Measurements from ENCODE around the gene ARID1B.

Gene ARID1B

DNA sequence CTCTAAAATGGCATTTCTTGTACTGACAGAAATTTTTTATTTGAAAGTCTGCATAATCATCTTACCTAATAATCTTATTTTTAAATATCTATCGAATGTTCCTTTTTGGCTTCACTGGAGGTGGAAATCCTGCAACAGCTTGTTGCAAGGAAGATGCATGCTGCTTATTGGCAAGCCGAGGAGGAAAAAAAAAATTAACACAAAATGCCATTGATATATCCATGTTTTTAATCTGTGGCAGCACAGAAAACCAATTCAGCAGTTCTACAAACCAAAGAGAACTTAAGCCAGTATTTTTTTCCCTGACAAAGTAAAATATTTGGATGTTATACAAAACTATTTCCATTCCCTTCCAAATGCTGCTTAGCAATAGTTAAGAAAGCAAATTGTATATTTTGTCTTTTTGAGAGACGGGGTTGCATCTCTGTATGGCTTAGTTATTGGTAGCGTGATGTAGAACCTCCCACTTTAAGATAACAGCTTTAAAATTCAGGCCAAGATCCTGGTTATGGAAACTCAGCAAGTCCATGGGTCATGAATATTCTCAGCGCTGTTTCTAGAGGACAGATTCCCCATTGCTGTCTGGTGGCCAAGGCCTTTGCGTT is 314.8 kb downstream of the ARID1B start:
- in situ Hi-C loops (cut with MboI; ENCODE audit: low pct_unique_long_range_greater_than_20kb, low sequenced_read_pairs): no loop called here
- DNase-seq: no peak

DNA sequence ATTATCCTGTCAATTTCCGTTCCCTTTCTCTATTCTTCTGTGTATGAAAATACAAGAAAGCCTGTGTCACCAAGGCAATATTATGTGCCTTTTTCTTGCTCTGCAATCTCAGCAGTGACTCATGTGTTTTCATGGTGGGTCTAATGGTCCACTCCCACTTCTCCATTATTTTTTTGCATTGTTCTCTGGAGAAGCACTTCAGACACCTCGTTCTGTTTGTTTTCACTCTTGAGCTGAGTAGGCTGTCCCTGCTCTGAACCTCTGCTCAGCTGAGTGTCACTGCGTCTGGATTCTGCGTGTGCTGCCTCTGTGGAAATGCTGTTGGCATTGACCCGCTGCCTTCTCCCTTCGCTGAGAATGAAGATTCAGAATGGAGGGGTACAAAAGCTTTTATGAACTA is 315.6 kb downstream of the ARID1B start:
- DNase-seq: no peak
- in situ Hi-C loops (cut with MboI; ENCODE audit: low pct_unique_long_range_greater_than_20kb, low sequenced_read_pairs): no loop called here

DNA sequence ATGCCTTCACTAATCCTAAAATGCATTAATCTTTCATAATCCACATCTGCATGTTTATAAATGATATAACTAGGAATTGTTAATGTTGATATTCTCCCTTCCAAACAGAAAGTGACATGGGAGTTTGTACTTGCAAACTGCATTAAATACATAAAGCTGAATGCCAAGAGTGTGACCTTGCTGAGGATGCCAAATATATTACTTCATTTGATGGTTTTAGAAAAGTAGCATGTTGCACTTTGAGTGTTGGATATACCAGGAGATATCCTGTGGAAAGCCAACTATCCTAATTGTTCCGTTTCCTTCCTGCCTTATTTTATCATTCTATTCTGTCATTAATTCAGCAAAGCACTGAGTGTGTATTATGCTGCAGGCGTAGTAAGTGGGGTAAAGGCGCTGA is 316.4 kb downstream of the ARID1B start:
- in situ Hi-C loops (cut with MboI; ENCODE audit: low pct_unique_long_range_greater_than_20kb, low sequenced_read_pairs): no loop called here

DNA sequence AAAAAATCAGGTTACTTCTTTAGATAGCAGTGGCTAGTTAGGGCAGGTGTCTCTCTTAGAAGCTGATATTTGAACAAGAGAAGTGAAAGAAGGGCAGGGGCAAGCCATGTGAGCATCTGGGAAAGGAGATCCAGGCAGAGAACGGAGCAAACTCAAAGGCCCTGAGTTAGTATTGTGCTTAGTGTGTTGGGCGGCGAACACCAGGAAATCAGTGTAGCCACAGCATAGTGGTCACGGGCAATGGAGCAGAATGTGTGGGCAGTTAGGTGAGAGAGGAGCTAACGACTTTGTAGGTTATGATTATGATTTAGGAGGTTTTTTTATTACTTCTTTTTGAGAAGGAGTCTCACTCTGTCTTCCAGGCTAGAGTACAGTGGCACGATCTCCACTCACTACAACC is 316.9 kb downstream of the ARID1B start:
- in situ Hi-C loops (cut with MboI; ENCODE audit: low pct_unique_long_range_greater_than_20kb, low sequenced_read_pairs): no loop called here
- no peak for DNase-seq

More for the DNA sequence above, 316.4 kb downstream of the ARID1B start:
- DNase-seq: no peak

DNA sequence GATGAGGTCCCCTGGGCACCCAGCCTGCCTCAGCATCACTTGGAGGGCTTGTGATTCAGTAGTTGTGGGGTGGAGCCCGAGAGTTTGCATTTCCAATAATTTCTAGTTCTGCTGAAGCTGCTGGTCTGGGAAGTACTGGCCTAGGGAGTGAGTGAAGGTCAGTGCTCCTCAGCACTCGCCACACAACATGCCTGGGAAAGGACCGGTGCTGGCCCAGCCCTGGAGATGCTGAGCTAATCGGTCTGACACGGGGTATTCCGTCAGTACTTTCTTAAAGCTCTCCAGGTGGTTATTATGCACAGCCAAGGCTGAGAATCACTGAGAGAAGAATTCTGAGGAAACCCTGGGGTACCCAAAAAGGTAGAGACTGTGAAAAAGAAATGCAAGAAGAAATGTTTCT is 317.9 kb downstream of the ARID1B start:
- in situ Hi-C loops (cut with MboI; ENCODE audit: low pct_unique_long_range_greater_than_20kb, low sequenced_read_pairs): no loop called here
- DNase-seq: no peak

DNA sequence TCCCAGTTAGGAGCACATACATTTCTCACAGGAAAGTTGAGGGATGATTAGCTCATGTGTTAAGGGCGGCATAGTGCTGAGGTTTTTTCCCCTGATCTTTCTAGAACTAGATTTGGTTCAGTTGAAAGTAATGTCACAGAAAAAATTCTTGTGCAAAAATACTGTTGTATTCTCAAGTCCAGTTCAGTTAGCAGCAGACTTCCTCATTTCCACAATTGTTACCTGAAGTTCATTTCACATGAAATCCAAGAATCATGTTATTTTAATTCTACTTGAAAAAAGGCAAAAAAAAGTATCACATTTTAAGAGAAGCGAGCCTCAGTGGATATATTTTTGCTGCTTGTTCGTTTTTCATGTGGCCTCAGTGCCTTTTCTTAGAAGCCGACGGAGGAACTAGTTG is 318.4 kb downstream of the ARID1B start:
- in situ Hi-C loops (cut with MboI; ENCODE audit: low pct_unique_long_range_greater_than_20kb, low sequenced_read_pairs): no loop called here
- DNase-seq: no peak

DNA sequence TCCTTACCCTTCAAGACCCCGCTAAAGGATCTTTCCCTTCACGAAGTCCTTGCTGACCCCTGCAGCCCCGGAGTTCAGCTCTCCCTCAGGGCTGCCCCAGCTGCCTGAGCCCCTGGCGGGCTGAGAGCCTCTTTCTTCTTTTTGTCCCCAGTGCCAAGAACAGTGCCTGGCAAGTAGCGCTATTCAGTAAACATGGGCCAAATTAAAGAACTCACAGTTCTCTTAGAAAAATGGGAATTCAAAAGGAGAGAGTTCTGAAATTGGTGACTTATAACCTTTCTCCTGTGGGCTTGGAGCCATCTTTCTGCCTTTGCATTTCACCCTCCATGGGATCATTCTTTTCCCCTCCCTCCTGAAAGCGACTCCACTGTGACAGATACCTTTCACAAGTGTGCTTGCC is 318.9 kb downstream of the ARID1B start:
- in situ Hi-C loops (cut with MboI; ENCODE audit: low pct_unique_long_range_greater_than_20kb, low sequenced_read_pairs): no loop called here
- DNase-seq: no peak

DNA sequence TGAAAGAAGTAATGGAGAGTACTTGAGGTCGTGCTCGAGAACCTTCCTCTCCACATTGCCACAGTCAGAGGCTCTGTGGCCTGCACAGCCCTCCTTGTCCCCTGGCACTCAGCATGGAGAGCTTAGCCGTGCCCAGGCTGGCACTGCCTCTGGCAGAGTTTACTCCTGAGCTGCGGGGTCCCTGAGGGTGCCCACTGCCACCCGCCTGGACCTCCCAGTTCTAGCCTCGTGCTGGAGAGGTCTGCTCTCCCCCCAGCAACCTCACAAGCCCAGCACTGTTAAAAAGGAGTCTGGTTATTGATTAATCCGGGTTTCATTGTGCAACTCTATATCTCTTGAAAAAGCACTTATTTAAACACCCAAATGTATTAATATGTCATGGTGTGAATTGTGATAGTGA is 319.3 kb downstream of the ARID1B start:
- in situ Hi-C loops (cut with MboI; ENCODE audit: low pct_unique_long_range_greater_than_20kb, low sequenced_read_pairs): no loop called here
- DNase-seq: no peak

DNA sequence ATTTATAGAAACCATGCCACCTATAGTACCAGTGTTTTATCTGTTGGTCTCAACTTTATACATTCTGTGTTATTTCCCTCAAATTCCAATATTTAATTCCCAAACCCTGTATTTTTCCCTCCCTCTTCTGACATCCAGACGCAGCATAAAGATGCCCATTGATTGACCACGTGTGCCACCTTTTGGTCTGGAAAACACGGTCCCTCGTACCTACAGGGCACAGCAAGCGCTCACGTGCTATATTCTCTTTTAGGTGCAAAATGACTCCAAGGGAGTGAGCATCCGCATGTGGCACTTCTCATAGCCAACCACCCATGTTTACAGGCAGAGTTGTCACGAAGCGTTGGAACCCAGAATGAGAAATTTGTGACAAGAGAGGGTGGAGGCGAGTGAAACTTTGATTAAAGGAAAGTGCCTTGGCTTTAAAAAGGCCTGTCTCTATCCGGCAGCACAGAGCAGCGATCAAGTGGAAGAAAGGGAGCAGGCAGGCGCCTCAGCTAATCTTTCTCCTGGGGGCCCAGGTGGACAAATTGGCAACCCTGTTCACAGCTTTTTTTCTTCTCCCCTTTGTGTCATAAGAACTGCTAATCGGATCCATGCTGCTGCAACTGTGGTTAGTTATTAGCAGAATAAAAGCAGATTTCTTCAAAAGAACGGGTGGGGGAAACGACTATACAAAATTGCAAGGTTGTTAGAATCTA is 320.2 kb downstream of the ARID1B start:
- DNase-seq: no peak
- in situ Hi-C loops (cut with MboI; ENCODE audit: low pct_unique_long_range_greater_than_20kb, low sequenced_read_pairs): no loop called here

DNA sequence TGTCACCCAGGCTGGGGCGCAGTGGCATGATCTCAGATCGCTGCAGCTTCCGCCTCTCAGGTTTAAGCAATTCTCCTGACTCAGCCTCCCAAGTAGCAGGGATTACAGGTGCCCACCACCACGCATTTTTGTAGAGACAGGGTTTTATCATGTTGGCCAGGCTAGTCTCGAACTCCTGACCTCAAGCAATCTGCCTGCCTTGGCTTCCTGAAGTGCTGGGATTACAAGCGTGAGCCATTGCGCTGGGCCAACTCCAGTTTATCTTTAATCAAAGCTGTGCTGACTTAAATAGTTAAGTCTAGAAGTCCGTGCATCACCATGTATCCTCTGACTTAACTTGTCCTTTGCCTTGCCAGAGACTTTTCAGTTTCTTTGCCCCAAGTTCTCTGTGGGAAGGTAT is 321.8 kb downstream of the ARID1B start:
- DNase-seq: no peak
- in situ Hi-C loops (cut with MboI; ENCODE audit: low pct_unique_long_range_greater_than_20kb, low sequenced_read_pairs): no loop called here

DNA sequence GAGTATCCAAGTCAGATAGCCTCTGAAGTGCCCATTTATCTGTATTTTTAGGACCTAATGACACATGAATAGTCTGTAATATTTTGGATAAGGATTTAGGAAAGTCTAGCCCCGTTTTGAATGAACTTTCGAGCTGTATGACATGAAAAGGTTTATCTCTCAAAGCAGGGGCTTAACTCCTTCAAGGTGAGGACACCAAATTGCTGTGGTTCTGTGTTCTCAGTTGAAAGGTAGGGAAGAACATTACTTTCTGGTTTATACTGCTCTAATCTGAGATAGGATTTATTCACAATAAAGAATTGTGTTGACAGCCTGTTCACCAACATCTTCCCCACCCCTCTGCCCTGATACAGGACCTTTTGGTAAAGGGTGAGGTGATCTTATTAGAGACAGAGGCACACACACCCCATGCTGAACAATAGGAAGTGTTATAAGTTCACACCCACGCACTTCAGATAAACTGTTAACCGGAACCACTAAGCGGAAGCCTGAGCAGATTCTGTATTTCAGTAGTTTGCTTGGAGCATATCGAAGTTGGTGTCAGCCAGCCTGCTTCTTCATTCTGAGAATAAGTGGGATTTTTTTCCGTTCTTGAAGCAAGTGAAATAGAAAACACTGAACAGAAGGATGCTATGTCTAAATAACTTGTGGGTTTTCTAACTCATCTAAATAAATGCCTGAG is 322.9 kb downstream of the ARID1B start:
- DNase-seq: peak; percentile 88
- in situ Hi-C loops (cut with MboI; ENCODE audit: low pct_unique_long_range_greater_than_20kb, low sequenced_read_pairs): no loop called here

DNA sequence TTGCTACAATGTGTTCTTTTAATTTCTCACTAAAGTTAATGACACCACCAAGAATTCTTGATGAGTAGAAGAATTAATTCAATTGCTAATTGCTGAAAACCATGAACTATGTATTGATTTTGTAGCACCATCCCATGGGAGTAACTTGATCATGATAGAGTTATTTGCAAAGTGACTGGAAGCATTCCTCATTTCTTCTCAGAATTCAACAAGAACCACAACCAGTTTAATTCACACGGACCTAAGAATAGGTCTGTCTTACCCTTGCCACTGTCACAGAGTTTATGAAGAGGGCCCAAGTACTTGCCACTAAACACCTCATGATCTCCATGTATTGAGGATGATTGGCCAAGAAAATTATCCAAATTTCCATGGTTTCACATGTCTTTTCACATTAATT is 324.0 kb downstream of the ARID1B start:
- in situ Hi-C loops (cut with MboI; ENCODE audit: low pct_unique_long_range_greater_than_20kb, low sequenced_read_pairs): no loop called here
- no peak for DNase-seq

DNA sequence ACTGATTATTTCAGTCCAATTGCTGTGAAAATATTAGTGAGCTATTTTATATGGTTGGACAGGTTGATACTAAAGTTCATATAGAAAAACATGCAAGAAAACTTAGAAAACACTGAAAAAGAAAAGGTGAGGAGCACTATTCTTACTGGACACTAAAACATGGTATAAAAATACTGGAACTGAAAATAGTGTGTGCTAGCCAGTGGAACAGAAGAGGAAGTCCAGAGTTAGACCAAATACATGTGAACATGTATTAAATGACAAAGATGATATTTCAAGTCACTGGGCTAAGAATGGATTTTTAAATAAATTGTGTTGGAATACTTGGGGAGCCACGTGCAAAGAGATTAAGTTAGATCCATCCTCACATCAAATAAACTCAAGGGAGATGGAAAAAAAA is 327.6 kb downstream of the ARID1B start:
- in situ Hi-C loops (cut with MboI; ENCODE audit: low pct_unique_long_range_greater_than_20kb, low sequenced_read_pairs): no loop called here
- no peak for DNase-seq

DNA sequence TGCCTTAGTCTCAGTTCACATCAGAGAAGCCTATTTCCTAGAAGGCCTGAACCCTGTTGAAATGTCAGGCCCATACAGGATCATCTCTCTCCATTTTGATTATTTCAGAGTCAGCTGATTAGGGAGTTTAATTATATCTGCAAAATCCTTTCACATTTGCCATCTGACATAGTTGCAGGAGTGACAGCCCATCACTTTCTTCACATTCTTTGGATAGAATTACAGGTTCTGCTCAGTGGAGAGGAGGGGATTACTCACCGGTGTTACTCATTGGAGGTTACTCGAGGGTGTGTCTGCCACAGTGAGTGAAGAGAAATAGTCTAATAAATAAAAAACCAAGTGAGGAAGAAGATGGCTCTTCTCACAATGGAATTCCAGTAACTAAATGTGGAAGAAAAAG is 329.3 kb downstream of the ARID1B start:
- in situ Hi-C loops (cut with MboI; ENCODE audit: low pct_unique_long_range_greater_than_20kb, low sequenced_read_pairs): no loop called here
- no peak for DNase-seq

DNA sequence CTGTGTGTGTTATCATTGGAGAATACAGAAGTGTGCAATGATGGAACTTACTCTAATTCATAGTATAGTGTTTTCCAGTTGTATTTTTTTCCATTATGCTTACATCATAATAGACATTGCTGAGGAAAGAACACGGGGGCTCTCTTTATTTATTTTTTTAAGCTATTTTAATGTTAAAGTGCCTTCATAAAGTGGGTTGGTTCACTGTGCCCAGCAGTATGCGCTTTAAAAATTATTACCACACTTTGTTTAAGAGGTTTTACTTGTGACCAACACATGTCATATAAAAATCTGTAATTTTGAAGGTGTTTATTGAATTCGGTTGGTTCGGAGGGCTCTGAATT is 330.4 kb downstream of the ARID1B start:
- in situ Hi-C loops (cut with MboI; ENCODE audit: low pct_unique_long_range_greater_than_20kb, low sequenced_read_pairs): no loop called here
- no peak for DNase-seq

DNA sequence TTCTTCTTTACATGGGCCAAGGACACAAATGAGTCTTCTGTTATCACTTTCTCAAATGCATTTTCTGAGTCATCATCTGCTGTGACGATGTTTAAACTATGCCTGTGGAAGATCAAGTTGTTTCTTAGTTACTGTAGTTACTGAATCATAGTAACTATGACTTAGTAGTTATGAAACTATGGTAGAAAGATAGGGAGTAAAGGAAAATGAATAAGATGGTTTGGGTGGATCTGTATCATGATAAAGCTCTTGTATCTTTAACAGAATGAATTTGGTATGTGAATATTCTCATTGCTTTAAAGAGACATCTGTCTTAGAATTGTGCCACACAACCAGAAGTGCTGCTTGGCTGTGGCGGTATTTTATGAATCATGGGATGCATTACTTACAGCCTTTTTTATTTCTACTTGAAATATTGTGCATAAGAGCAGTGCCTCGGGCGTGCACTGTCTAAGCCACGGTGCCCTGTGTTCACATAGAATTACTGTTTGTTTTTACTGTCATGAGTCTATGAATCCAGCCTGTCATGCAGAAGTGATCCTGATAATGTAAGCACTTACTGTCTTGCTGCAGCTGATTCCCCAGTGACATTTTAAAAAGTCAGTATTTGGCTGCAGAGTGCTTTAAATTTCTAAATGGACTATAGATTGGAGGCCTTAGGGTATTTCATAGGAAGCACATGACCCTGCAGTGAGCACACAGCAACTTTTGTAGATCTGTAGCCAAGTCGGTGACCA is 330.9 kb downstream of the ARID1B start:
- DNase-seq: no peak
- in situ Hi-C loops (cut with MboI; ENCODE audit: low pct_unique_long_range_greater_than_20kb, low sequenced_read_pairs): no loop called here

DNA sequence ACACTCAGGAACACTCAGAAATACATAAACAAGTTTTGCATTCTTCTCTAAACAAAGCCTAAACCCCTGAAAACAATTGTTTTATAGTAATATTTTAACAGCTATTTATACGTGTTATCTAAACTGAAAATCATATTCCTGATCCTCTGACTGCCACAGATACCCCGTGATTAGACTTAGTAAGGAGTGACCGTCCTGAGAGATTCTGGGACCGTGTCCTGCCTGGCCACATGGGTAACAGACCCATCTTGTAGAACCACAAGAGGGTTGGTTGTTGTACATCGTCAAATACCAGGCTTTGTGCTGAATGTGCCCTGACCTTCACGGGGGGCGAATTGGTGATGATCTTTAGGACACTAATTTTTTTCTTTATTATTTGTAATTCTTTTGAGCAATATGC is 331.7 kb downstream of the ARID1B start:
- DNase-seq: no peak
- in situ Hi-C loops (cut with MboI; ENCODE audit: low pct_unique_long_range_greater_than_20kb, low sequenced_read_pairs): no loop called here

DNA sequence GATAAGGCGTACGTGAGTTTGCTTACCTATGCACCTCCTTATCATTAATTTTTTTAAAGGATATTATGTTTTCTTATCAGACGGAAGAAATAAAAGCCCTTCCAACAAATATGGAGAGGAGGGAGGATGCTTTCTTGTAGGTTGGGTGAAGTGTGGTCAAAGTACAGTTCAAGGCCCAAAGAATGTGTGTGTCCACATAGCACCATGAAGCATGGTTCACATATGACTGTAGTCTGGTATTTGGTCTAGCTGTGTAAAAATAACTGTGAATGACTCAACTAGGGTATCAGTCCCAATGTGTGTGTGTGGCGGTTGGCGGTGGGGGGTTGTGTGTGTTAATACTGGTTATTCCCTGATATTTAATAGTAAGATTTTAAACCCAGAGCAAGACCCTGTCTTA is 333.4 kb downstream of the ARID1B start:
- in situ Hi-C loops (cut with MboI; ENCODE audit: low pct_unique_long_range_greater_than_20kb, low sequenced_read_pairs): no loop called here
- DNase-seq: no peak

DNA sequence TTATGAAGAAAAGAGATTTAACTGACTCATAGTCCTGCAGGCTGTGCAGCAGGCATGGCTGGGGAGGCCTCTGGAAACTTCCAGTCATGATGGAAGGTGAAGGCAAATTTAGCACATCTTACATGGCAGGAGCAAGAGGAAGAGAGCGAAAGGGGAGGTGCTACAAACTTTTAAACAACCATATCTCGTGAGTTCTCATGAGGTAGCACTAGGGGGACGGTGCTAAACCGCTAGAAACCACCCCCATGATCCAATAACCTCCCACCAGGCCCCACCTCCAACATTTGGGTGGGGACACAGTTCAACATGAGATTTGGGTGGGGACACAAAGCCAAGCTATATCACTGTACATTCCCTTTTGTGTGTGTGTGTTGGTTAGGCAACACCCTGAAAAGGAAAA is 336.2 kb downstream of the ARID1B start:
- in situ Hi-C loops (cut with MboI; ENCODE audit: low pct_unique_long_range_greater_than_20kb, low sequenced_read_pairs): no loop called here
- no peak for DNase-seq

DNA sequence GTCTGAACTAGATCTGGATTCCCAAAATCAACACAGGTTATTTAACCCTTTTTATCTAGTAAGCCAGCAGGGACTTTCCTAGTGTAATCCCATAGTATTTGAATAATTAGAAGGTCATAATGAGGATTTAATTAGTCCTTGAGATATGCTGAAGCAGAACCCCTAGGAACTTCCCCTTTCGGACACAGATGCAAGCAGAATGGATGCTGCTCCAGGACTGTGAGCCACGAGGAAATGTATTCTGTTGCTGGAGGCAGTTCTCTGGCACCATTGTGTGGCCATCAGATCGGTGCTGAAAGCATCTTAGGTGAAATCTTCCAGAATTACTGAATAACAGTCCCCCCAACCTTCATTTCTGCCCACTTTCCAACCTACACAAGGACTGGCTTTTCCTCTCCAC is 339.2 kb downstream of the ARID1B start:
- in situ Hi-C loops (cut with MboI; ENCODE audit: low pct_unique_long_range_greater_than_20kb, low sequenced_read_pairs): no loop called here
- peak; percentile 18 for DNase-seq
